Erythroblast (primary cell): ENCODE measurements around the gene CNGA3.

ENCODE experiments used
- GATA1 ChIP-seq: IDR thresholded peaks from 2 replicates; pipeline ENCODE4 v1.6.1; 2011; ENCODE audit warnings: low read depth, mild to moderate bottlenecking, control low read depth, low read length, moderate library complexity
- POLR2A ChIP-seq: IDR thresholded peaks from 2 replicates; pipeline ENCODE4 v1.6.1; 2011; ENCODE audit warnings: mild to moderate bottlenecking, low read length

GRCh38 chr2:98374958-98375570 lies 28.8 kb downstream of the CNGA3 start:
- TF ChIP-seq POLR2A = no peak
- no peak for TF ChIP-seq GATA1
